ENCODE data around the gene TNFRSF14.
"Not testable (repeated sequence)": the region's sequence is repeated elsewhere in the genome, so short reads cannot be mapped to it uniquely, and the experiment has no call there.

Gene TNFRSF14

DNA sequence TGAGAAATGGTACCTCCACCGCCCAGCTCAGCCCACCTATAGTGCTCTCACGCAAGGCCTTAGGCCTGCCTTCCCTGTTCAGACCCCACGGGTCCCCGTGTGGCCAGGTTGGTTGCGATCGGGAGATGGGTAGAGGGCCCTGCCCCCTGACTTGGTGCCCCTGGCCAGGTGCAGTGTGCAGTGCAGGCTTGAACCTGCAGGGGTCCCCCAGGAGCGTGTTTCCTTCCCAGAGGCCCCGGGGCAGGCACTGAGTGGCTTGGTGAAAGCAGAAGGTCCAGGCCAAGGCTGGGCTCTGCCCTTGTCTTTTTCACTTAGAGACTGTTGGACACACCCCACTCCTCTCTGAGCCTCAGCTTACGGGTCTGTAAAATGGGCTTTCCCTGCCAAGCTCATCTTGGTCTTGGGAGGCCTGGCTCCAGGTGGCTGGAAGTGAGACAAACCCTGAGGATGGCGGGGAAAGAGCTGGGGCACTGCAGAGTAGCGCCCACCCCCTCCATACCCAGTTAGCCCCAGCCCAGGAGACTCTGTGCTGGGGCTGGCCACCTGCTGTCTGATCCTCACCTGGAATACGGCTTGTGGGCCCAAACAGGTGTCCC is 16.8 kb upstream of the TNFRSF14 start:
- FAIRE-seq: no peak

- FAIRE-seq: no peak
Measured at GRCh38 chr1:2540816-2541492, 15.2 kb upstream of the TNFRSF14 start.

DNA sequence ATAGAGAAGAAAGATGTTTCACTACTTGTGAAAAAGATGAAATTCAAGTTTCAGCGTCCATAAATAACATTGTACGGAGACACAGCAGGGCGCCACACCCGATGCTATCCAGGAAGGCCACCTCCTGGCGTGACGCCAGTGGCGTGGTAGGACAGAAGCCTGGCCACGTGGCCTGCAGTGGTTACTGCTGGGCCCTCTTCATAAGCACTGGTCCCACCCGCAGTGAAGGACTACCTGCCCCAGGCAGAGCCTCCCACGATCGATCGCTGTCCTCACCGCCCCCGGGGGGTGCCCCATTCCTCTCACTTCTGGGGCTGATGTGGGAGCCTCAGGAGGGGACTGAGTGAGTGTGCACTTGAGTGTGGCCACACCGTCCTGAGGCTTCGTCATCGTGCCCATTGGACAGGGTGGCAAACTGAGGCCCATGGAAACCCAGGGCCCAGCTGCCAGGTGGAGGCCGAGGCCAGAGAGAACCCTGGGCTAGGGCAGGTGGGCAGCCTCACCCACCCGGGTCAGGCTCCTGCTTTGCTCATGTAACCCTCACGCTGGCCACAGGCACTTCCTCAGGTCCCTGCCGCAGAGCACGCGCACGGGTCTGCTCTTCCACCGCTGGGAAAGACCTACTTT is 14.4 kb upstream of the TNFRSF14 start:
- no peak for FAIRE-seq

GRCh38 chr1:2542246-2542915 is 13.8 kb upstream of the TNFRSF14 start:
- FAIRE-seq: no peak

DNA sequence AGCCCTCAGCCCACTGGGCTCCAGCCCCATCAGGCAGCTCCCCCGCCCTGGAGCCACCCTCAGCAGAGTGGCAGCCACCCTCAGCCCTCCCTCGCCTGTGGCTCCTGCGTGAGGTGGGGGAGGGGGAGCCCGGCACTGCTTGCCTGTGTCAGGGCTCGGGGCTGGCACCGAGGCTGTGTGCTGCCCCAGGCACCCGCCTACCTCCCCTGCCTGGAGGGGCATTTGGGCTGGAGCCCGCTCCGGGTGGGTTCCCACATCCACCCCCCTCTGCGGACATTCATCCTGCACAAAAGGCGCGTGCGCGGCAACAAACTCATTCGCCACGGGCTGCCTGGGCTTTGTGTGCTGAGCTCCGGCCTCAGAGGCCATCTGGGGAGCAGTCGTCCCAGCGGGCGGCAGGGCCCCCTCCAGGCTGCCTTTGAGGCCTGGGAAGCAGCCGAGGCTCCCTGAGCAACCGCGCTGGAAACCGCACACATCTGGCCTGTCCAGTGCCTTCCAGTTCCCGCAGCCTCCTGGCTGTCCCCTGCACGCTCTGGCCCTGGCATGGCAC is 12.6 kb upstream of the TNFRSF14 start:
- FAIRE-seq: no peak

- no peak for FAIRE-seq
Measured at GRCh38 chr1:2544093-2544874, 11.9 kb upstream of the TNFRSF14 start.

GRCh38 chr1:2544875-2545640 is 11.1 kb upstream of the TNFRSF14 start:
- FAIRE-seq: no peak

- no peak for FAIRE-seq
Measured at GRCh38 chr1:2545754-2546514, 10.2 kb upstream of the TNFRSF14 start.

DNA sequence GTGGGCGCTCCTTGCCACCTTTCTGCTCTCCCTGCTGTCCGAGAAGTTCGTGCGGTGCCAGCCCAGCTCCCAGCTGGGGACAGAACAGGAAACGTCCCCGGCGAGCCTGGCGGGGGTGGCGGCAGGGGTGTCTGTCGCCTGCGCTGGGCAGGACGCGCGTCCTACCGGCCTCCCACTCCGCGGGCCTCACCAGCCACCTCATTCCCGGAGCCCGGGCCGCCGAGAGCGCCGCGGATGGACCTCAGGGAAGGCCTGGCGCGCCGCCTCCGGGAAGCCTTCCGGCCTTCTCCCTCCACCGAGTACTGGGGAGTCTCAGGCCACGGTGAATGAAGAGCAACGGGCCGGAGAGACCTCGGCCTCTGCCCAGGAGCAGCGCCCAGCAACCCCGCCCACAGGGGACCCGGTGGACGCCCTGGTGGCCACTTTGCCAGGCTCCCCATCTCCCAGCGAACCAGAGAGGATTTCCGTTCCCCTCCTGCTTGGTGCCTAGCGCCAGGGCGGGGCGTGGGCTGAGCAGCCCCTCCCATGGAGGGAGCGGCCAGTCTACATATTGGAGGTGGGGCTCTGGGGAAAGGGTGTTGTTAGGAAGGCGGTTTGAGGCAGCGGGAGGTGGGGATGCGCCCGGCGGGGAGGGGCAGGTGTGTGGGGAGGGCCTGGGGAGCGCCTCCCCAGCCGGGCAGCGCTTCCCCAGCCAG is 9.5 kb upstream of the TNFRSF14 start:
- FAIRE-seq: no peak

- FAIRE-seq: no peak
Measured at GRCh38 chr1:2547210-2548067, 8.7 kb upstream of the TNFRSF14 start.

DNA sequence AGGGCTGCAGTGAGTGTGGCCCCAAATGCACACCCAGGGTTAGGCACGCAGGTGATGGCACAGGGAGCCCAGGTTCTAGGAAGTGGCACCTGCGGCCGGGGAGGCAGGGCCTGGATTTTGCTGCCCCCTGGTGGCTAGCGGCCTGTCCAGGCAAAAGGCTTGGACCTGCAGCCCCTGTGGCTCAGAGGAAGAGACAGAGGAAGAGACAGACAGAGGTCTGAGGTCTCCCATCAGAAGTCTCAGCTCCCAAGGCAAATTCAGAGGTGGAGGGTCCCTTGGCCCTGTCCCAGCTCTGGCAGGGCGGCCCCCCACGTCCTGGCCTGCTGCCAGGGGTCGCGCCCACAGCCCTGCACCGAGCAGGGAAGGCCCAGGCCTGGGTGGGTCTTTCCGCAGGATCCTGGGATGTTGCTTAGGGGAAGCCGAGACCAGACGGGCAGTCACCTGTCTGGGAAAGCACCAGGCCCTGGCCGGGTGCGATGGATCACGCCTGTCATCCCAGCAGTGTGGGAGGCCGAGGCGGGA is 8.0 kb upstream of the TNFRSF14 start:
- FAIRE-seq: no peak

DNA sequence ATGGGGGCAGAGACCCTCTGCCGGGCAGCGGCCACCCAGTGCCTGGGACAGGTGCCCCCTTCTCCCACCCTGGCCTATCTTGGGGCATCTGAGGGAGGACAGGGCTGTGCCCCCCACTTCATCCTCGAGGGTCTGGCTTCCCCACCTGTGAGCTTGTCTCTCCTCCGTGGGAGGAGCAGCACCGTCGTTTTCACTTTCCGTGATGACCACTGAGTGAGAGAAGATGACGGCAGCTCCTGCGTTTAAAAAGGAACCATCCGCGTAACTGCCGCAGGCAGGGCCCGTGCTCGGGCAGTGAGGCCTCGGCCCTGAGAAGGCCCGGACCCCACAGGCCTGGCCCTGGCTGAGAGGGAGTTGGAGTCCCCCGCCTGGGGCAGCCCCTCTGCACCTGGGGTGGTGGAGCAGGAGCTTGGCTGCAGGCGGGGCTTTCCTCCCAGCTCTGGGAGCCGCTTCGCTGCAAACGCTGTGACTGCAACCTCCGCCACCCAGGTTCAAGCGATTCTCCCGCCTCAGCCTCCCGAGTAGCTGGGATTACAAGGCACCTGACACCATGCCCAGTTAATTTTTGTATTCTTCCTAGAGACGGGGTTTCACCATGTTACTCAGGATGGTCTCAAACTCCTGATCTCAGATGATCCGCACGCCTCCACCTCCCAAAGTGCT is 6.7 kb upstream of the TNFRSF14 start:
- not testable (repeated sequence) for FAIRE-seq

DNA sequence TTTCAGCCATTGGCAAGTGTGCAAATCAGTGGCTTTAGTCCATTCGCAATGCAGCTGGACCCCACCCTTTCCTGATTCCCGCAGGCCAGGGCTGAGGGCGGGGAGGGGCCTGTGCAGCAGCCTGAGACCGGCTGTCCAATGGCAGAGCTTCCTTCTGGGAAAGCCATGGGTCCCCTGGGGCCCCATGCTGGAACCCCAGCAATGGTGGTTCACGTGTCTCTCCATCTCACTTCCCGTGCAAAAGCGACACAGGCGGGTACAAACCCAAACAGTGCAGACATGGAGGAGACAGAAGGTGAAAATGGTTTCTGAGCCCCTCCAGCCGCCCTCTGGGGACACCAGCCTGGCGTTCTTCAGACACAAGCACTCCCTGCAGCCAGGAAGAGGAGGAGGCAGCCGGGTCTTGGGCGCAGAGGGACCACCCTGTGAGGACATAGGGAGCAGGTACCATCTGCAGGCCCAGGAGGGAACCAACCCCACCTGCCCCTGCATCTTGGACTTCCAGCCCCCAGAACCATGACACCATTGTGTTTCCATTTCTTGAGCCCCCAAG is 5.8 kb upstream of the TNFRSF14 start:
- FAIRE-seq: not testable (repeated sequence)

DNA sequence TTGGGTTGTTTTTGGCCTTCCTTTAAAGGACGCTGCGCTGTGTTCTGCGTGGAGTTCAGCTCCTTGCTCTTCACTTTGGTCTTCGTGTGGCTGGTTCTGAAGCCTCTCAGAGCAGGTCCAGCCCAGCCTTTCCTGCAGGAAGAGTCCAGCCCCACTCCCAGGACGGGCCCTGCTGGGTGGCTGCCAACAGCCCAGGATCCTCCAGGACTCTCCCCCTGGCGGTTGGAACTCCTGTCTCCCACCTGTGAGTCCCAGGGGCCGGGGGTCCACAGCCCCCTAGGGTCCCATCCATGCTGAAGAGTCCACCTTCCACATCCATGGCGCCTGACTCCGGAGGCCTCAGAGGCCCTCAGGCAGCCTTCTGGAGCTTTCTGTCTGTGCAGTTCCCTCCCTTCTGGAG is 4.6 kb upstream of the TNFRSF14 start:
- not testable (repeated sequence) for FAIRE-seq

- FAIRE-seq: no peak
Measured at GRCh38 chr1:2552189-2552588, 4.0 kb upstream of the TNFRSF14 start.

- FAIRE-seq: not testable (repeated sequence)
Measured at GRCh38 chr1:2553076-2553475, 3.1 kb upstream of the TNFRSF14 start.

GRCh38 chr1:2553871-2554620 is 2.1 kb upstream of the TNFRSF14 start:
- no peak for FAIRE-seq
